ENCODE measurements around the gene PLA2G6. TPM values are rescaled to one million over a fixed set of nuclear protein-coding genes. Genes with fewer than 3 reads are reported as not detected.

PLA2G6 gene
- total and polyA plus RNA-seq, 9 of the 15 experiments (the other 6 are each of a cell fraction or from before 2014, with no cell fraction given): 0.11 to 12.2 (median 9.7) TPM

- TF ChIP-seq ZNF165 (CRISPR knock-in tag; IDR thresholded peaks at IDR 0.05; ENCODE audit: borderline replicate concordance) (no peak), JUND (IDR thresholded peaks at IDR 0.05; ENCODE audit: borderline replicate concordance, low read depth, low read length) (0 out of 2 replicates have a peak, but pooled peaks have one; percentile 10), JUND (tag; IDR thresholded peaks at IDR 0.05; ENCODE audit: borderline replicate concordance, low read depth, low read length) (no peak), SAP30 (IDR thresholded peaks at IDR 0.05; ENCODE audit: borderline replicate concordance, insufficient read depth, low read depth, low read length, poor library complexity, severe bottlenecking) (no peak), ARNT (IDR thresholded peaks at IDR 0.05) (peak in 1 of 2 experiments; percentile 50; a peak in 1 of 4 replicates), ZNF3 (CRISPR knock-in tag; IDR thresholded peaks at IDR 0.05) (no peak), ATF7 (IDR thresholded peaks at IDR 0.05) (peak; percentile 42; the same call in 1 of the 2 replicates), ZNF23 (CRISPR knock-in tag; IDR thresholded peaks at IDR 0.05) (no peak), HIVEP1 (CRISPR knock-in tag; IDR thresholded peaks at IDR 0.05) (no peak), RFX1 (IDR thresholded peaks at IDR 0.05) (no peak), ARID2 (IDR thresholded peaks at IDR 0.05) (no peak), GABPB2 (CRISPR knock-in tag; conservative IDR thresholded peaks at IDR 0.05) (no peak), ZNF384 (IDR thresholded peaks at IDR 0.05; ENCODE audit: low read depth, low read length) (peak; percentile 90), THRAP3 (IDR thresholded peaks at IDR 0.05; ENCODE audit: borderline replicate concordance) (no peak), CBFB (CRISPR knock-in tag; IDR thresholded peaks at IDR 0.05) (no peak), ZNF311 (CRISPR knock-in tag; IDR thresholded peaks at IDR 0.05) (no peak), LARP7 (IDR thresholded peaks at IDR 0.05) (no peak), SIX5 (IDR thresholded peaks at IDR 0.05; ENCODE audit: borderline replicate concordance in 1 of 2, insufficient read depth in 1 of 2, low read depth in 1 of 2, low read length in 2 of 2) (no peak), SNIP1 (IDR thresholded peaks at IDR 0.05; ENCODE audit: low read depth) (no peak), MTA1 (IDR thresholded peaks at IDR 0.05; ENCODE audit: borderline replicate concordance) (no peak; the same call in 1 of the 2 replicates), BRD9 (IDR thresholded peaks at IDR 0.05; ENCODE audit: low read depth, partially characterized antibody) (no peak), MEF2A (IDR thresholded peaks at IDR 0.05; ENCODE audit: control insufficient read depth, low read depth, low read length) (0 out of 2 replicates have a peak, but pooled peaks have one; percentile 58)
- TF ChIP-seq, protein P1, sequence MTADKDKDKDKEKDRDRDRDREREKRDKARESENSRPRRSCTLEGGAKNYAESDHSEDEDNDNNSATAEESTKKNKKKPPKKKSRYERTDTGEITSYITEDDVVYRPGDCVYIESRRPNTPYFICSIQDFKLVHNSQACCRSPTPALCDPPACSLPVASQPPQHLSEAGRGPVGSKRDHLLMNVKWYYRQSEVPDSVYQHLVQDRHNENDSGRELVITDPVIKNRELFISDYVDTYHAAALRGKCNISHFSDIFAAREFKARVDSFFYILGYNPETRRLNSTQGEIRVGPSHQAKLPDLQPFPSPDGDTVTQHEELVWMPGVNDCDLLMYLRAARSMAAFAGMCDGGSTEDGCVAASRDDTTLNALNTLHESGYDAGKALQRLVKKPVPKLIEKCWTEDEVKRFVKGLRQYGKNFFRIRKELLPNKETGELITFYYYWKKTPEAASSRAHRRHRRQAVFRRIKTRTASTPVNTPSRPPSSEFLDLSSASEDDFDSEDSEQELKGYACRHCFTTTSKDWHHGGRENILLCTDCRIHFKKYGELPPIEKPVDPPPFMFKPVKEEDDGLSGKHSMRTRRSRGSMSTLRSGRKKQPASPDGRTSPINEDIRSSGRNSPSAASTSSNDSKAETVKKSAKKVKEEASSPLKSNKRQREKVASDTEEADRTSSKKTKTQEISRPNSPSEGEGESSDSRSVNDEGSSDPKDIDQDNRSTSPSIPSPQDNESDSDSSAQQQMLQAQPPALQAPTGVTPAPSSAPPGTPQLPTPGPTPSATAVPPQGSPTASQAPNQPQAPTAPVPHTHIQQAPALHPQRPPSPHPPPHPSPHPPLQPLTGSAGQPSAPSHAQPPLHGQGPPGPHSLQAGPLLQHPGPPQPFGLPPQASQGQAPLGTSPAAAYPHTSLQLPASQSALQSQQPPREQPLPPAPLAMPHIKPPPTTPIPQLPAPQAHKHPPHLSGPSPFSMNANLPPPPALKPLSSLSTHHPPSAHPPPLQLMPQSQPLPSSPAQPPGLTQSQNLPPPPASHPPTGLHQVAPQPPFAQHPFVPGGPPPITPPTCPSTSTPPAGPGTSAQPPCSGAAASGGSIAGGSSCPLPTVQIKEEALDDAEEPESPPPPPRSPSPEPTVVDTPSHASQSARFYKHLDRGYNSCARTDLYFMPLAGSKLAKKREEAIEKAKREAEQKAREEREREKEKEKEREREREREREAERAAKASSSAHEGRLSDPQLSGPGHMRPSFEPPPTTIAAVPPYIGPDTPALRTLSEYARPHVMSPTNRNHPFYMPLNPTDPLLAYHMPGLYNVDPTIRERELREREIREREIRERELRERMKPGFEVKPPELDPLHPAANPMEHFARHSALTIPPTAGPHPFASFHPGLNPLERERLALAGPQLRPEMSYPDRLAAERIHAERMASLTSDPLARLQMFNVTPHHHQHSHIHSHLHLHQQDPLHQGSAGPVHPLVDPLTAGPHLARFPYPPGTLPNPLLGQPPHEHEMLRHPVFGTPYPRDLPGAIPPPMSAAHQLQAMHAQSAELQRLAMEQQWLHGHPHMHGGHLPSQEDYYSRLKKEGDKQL (CRISPR knock-in tag; IDR thresholded peaks at IDR 0.05; ENCODE audit: borderline replicate concordance): no peak
Observed at GRCh38 chr22:38193580-38193979, 11.9 kb upstream of the PLA2G6 start (continued).

All from K562 (cell line).